Tibial nerve (tissue), 4 donors: ENCODE measurements around the gene TAF1C.

Source experiments
- CTCF ChIP-seq, 5 experiments: fragments of 200-600 bp in 3 of 5; fragments of 450-650 bp in 2 of 5; sonication (generic) in 3 of 5; IDR thresholded peaks; one replicate each; pipeline ENCODE4 v1.5.1; 2016 to 2019; ENCODE audit warnings: antibody characterized with exemption in 5 of 5, mild to moderate bottlenecking in 3 of 5, moderate library complexity in 2 of 5
- EP300 ChIP-seq, 2 donors: sonication (generic); formaldehyde crosslinking; IDR thresholded peaks; one replicate each; pipeline ENCODE4 v1.6.1; 2017; ENCODE audit warnings: antibody characterized with exemption in 2 of 2, mild to moderate bottlenecking in 1 of 2
- POLR2A ChIP-seq, 2 donors: fragments of 450-650 bp; IDR thresholded peaks; one replicate each; pipeline ENCODE4 v1.6.1; 2017; ENCODE audit warnings: antibody characterized with exemption in 2 of 2, mild to moderate bottlenecking in 2 of 2, moderate library complexity in 2 of 2

GRCh38 chr16:84177741-84178073 is 9.2 kb downstream of the TAF1C start:
- TF ChIP-seq CTCF (IDR thresholded peaks at IDR 0.05): no peak
- TF ChIP-seq POLR2A (IDR thresholded peaks at IDR 0.05): no peak
- TF ChIP-seq EP300 (IDR thresholded peaks at IDR 0.05): no peak
